Measurements from ENCODE around the gene SS18L1.
A peak's percentile ranks its signal among the peaks of the same experiment; 100 is the strongest.

Gene SS18L1

GRCh38 chr20:62177307-62177706, 33.7 kb downstream of the SS18L1 start:
- Histone ChIP-seq H3K4me3 (ENCODE audit: low read length) (no peak overlapping the region), H3K9ac (ENCODE audit: low read depth, low read length) (no peak overlapping the region), H3K9me3 (ENCODE audit: insufficient read depth, low read depth, low read length) (no peaks in the 10 kb centered on the region), H3K27ac (ENCODE audit: low read depth, low read length) (no peak overlapping the region), H3K4me1 (ENCODE audit: insufficient read depth, low read length) (peaks cover 7% of the 10 kb centered on the region), H3K36me3 (ENCODE audit: insufficient read depth, low read length) (peaks cover 60% of the 10 kb centered on the region), H3K27me3 (ENCODE audit: insufficient read depth, low read length) (no peaks in the 10 kb centered on the region)
- 96% methylated on average over 9 of the region's 9 CpGs for WGBS

- Histone ChIP-seq H3K9ac (ENCODE audit: low read depth, low read length) (no peak overlapping the region), H3K4me1 (ENCODE audit: insufficient read depth, low read length) (peaks cover 7% of the 10 kb centered on the region), H3K4me3 (ENCODE audit: low read length) (no peak overlapping the region), H3K27ac (ENCODE audit: low read depth, low read length) (no peak overlapping the region), H3K27me3 (ENCODE audit: insufficient read depth, low read length) (no peaks in the 10 kb centered on the region), H3K36me3 (ENCODE audit: insufficient read depth, low read length) (peaks cover 53% of the 10 kb centered on the region), H3K9me3 (ENCODE audit: insufficient read depth, low read depth, low read length) (no peaks in the 10 kb centered on the region)
- WGBS = 93% methylated on average over 18 of the region's 19 CpGs
Observed at GRCh38 chr20:62178316-62179161, 35.0 kb downstream of the SS18L1 start.

- WGBS = 98% methylated on average over 14 of the region's 14 CpGs
- Histone ChIP-seq H3K4me3 (ENCODE audit: low read length) (no peak overlapping the region), H3K9me3 (ENCODE audit: insufficient read depth, low read depth, low read length) (no peaks in the 10 kb centered on the region), H3K9ac (ENCODE audit: low read depth, low read length) (no peak overlapping the region), H3K27ac (ENCODE audit: low read depth, low read length) (no peak overlapping the region), H3K4me1 (ENCODE audit: insufficient read depth, low read length) (peaks cover 10% of the 10 kb centered on the region), H3K27me3 (ENCODE audit: insufficient read depth, low read length) (no peaks in the 10 kb centered on the region), H3K36me3 (ENCODE audit: insufficient read depth, low read length) (peaks cover 51% of the 10 kb centered on the region)
Observed at GRCh38 chr20:62179162-62179504, 35.6 kb downstream of the SS18L1 start.

DNA sequence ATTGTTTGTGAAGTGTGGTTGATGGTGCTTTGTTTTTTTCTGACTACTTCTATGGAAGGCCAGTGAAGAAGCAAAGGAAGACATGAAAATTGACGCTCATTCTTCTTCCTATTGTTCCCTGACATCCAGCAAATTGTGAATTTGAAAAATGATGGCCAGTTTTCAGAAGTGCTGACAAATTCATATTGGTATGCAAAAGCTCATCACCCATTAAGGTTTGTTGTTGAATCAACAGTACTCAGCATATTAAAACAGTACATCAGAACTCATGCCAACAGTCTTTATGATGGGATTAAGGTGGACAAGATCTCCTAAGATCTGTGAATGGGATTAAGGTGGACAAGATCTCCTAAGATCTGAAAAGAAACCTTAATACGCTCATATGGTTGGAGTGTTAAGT, 38.2 kb downstream of the SS18L1 start:
- Histone ChIP-seq H3K27ac (ENCODE audit: low read depth, low read length) (peak overlapping the region; percentile 95; the same call in 1 of the 2 replicates), H3K9ac (ENCODE audit: low read depth, low read length) (peak overlapping the region; percentile 95), H3K27me3 (ENCODE audit: insufficient read depth, low read length) (no peaks in the 10 kb centered on the region), H3K4me3 (ENCODE audit: low read length) (peak overlapping the region; percentile 91), H3K4me1 (ENCODE audit: insufficient read depth, low read length) (peaks cover 10% of the 10 kb centered on the region), H3K36me3 (ENCODE audit: insufficient read depth, low read length) (peaks cover 29% of the 10 kb centered on the region), H3K9me3 (ENCODE audit: insufficient read depth, low read depth, low read length) (no peaks in the 10 kb centered on the region)
- 85% methylated on average over 2 of the region's 2 CpGs for WGBS

DNA sequence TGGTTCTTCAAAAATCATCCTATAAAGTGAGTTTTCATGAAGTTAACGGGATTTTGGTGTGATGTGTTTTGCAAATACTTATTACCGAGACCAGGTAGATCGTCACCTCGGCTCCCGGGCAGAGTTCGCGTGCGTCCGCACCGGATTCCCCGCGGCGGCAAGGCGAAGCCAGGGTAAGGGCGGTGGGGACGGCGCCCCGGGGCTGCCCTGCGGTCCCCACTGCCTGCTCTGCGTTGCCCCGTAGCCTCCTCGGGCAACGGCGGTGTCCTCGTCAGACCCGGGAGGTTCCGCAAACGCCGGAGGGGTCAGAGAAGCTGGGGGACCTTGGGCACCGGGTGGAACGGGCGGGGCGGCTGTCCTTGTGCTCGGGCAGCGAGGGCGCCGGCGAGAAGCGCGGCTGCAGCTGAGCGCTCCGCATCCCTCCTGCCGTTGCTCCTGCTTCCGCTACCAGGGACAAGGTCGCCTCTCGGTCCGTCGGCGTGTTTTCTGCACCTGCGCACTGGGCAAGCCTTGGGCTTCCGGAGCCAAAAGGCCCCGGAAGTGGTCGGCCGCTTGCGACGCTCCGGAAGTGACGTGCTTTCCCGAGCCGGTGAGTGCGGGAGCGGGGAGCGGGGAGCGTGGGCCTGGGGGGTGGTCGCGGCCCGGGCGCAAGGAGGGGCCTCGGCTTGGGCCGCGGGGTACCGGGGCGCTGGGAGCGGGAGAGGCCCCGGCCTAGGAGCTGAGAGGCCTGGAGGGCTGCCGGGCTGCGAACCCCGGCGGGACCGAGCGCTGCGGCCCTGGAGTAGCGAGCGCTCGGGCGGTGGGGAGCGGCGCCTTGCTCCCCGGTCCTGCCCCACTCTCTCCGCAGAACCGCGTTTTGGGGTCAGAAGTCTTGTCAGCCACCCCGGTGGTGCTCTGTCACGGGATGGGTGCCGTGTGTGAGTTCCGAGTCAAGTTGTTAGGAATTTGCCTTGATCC, 39.2 kb downstream of the SS18L1 start, which contains the start of gene MTG2:
TSS of gene MTG2 (plus strand) at position 560 of the 957 bp plus-strand sequence. CDS start 10,393 bp downstream, outside the sequence.
- peaks cover 10% of the 10 kb centered on the region for H3K4me1 ChIP-seq (ENCODE audit: insufficient read depth, low read length)
- peaks cover 25% of the 10 kb centered on the region for H3K36me3 ChIP-seq (ENCODE audit: insufficient read depth, low read length)
- peak within 1 kb of the TSS; percentile 91 for H3K4me3 ChIP-seq (ENCODE audit: low read length)
- no peaks in the 10 kb centered on the region for H3K9me3 ChIP-seq (ENCODE audit: insufficient read depth, low read depth, low read length)
- H3K9ac ChIP-seq (ENCODE audit: low read depth, low read length) = peak within 1 kb of the TSS; percentile 95
- H3K27ac ChIP-seq (ENCODE audit: low read depth, low read length) = peak within 1 kb of the TSS; percentile 95
- no peaks in the 10 kb centered on the region for H3K27me3 ChIP-seq (ENCODE audit: insufficient read depth, low read length)
- under 1% methylated on average over 96 of the region's 96 CpGs for WGBS

DNA sequence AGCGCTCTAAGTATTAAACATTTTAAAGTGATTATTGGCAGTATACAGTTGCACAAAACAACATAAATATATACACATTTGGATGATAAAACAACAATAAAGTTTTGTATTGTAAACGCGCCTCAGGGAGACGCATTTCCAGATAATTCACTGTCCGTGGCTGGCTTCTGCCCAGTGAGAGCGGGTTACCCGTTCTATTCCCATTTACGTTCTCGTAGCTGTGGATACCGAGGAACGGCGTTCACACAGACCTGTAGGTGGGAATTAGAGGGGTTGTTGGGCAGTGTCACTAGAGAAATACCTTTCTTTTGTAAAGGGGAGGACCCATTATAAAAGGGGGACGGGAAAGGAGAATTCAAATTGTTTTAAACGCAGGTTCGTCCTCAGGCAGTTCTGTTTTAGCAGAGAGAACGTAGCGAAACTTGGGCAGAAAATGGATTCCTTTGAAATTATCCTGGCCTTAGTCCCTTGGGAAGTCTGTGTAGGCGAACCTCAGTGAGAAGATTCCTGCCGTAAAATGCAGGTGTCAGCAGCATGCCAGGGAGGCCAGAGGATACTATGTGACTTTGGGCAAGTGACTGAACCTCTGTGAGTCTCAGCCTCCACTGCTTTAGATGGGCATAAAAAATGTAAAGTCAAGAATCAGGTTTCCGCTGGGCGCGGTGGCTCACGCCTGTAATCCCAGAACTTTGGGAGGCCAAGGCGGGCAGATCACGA, 40.0 kb downstream of the SS18L1 start:
- no peaks in the 10 kb centered on the region for H3K9me3 ChIP-seq (ENCODE audit: insufficient read depth, low read depth, low read length)
- 34% methylated on average over 24 of the region's 25 CpGs for WGBS

GRCh38 chr20:62186096-62186426, 42.5 kb downstream of the SS18L1 start:
- Histone ChIP-seq H3K9ac (ENCODE audit: low read depth, low read length) (no peak overlapping the region), H3K27me3 (ENCODE audit: insufficient read depth, low read length) (no peaks in the 10 kb centered on the region), H3K36me3 (ENCODE audit: insufficient read depth, low read length) (peaks cover 15% of the 10 kb centered on the region; the same call in 1 of the 2 replicates), H3K4me3 (ENCODE audit: low read length) (no peak overlapping the region), H3K4me1 (ENCODE audit: insufficient read depth, low read length) (peaks cover 10% of the 10 kb centered on the region), H3K27ac (ENCODE audit: low read depth, low read length) (no peak overlapping the region), H3K9me3 (ENCODE audit: insufficient read depth, low read depth, low read length) (no peaks in the 10 kb centered on the region)
- 92% methylated on average over 3 of the region's 3 CpGs for WGBS

More for the DNA sequence above, 40.0 kb downstream of the SS18L1 start:
- peak overlapping the region; percentile 95 for H3K9ac ChIP-seq (ENCODE audit: low read depth, low read length)
- H3K27ac ChIP-seq (ENCODE audit: low read depth, low read length) = peak overlapping the region; percentile 95
- peaks cover 10% of the 10 kb centered on the region for H3K4me1 ChIP-seq (ENCODE audit: insufficient read depth, low read length)
- H3K27me3 ChIP-seq (ENCODE audit: insufficient read depth, low read length) = no peaks in the 10 kb centered on the region
- peaks cover 24% of the 10 kb centered on the region for H3K36me3 ChIP-seq (ENCODE audit: insufficient read depth, low read length)
- peak overlapping the region; percentile 91 for H3K4me3 ChIP-seq (ENCODE audit: low read length)

DNA sequence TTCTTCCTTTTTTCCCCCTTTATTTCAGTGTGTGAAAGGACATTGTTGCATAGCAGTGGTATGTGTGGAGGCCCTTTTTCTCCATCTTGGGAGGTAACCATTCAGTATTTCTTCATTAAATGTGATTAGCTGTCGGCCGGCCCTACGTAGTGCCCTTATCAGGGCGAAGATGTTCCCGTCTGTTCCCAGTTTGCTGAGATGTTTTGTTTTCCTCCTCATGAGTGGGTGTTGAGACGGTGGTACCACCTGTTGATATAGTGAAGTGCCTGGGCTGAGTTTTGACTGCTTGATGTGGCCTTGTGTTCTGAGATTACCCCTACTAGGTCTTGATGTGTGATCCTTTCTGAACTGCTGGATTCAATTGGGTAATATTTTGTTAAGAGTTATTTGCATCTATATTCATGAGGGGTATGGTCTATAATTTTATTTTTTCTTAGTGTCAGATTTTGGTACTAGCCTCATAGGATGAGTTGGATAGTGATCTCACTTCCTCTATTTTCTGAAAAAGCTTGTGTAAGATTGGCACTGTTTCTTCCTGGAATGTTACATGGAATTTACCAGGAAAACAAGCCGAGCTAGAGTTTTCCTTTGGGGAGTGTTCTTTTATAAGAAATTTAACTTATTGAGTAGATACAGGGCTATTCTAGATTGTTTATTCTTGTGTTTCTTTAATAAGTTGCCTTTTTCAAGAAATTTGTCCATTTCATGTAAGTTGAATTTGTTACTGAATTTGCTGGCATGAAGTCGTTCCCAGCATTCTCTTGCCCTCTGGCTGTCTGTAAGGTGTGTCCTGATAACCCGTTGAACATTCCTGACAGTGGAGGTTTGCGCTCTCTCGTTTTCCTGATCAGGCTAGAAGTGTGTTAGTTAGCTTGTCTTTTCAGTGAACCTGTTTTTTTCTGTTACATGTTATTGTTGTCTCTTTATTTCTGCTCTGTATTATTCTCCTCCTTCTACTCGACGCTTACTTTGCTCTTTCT, 43.6 kb downstream of the SS18L1 start:
- Histone ChIP-seq H3K36me3 (ENCODE audit: insufficient read depth, low read length) (peaks cover 11% of the 10 kb centered on the region; the same call in 1 of the 2 replicates), H3K4me1 (ENCODE audit: insufficient read depth, low read length) (0 out of 2 replicates have a peak, but pooled peaks cover 3% of the 10 kb centered on the region), H3K27me3 (ENCODE audit: insufficient read depth, low read length) (no peaks in the 10 kb centered on the region), H3K9me3 (ENCODE audit: insufficient read depth, low read depth, low read length) (no peaks in the 10 kb centered on the region), H3K4me3 (ENCODE audit: low read length) (no peak overlapping the region), H3K9ac (ENCODE audit: low read depth, low read length) (no peak overlapping the region), H3K27ac (ENCODE audit: low read depth, low read length) (no peak overlapping the region)
- 91% methylated on average over 13 of the region's 13 CpGs for WGBS

GRCh38 chr20:62190639-62191411, 47.3 kb downstream of the SS18L1 start:
- Histone ChIP-seq H3K9me3 (ENCODE audit: insufficient read depth, low read depth, low read length) (no peaks in the 10 kb centered on the region), H3K27ac (ENCODE audit: low read depth, low read length) (no peak overlapping the region), H3K4me1 (ENCODE audit: insufficient read depth, low read length) (no peaks in the 10 kb centered on the region), H3K27me3 (ENCODE audit: insufficient read depth, low read length) (no peaks in the 10 kb centered on the region), H3K4me3 (ENCODE audit: low read length) (no peak overlapping the region), H3K36me3 (ENCODE audit: insufficient read depth, low read length) (peaks cover 18% of the 10 kb centered on the region; the same call in 1 of the 2 replicates), H3K9ac (ENCODE audit: low read depth, low read length) (no peak overlapping the region)
- WGBS = 93% methylated on average over 24 of the region's 25 CpGs
